GM21717 (cell line): ENCODE data around the gene PPP1R3E.
"Not testable (repeated sequence)": the region's sequence is repeated elsewhere in the genome, so short reads cannot be mapped to it uniquely, and the experiment has no call there.

Experiments used
- ATAC-seq: cut with Tn5 transposase; IDR thresholded peaks from one replicate; pipeline ENCODE4 v1.9.1; 2021; ENCODE audit warnings: mild to moderate bottlenecking, moderate library complexity; ENCODE audit not compliant: unreplicated experiment

PPP1R3E gene, protein sequence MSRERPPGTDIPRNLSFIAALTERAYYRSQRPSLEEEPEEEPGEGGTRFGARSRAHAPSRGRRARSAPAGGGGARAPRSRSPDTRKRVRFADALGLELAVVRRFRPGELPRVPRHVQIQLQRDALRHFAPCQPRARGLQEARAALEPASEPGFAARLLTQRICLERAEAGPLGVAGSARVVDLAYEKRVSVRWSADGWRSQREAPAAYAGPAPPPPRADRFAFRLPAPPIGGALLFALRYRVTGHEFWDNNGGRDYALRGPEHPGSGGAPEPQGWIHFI

GRCh38 chr14:23302290-23303225 is at the start of gene PPP1R3E:
TSS of gene PPP1R3E (minus strand) at chr14:23302859. CDS start at chr14:23302576, 283 bp downstream.
- ATAC-seq: peak; percentile 27

GRCh38 chr14:23351681-23352505 is 49.2 kb upstream of the PPP1R3E start:
- no peak for ATAC-seq

DNA sequence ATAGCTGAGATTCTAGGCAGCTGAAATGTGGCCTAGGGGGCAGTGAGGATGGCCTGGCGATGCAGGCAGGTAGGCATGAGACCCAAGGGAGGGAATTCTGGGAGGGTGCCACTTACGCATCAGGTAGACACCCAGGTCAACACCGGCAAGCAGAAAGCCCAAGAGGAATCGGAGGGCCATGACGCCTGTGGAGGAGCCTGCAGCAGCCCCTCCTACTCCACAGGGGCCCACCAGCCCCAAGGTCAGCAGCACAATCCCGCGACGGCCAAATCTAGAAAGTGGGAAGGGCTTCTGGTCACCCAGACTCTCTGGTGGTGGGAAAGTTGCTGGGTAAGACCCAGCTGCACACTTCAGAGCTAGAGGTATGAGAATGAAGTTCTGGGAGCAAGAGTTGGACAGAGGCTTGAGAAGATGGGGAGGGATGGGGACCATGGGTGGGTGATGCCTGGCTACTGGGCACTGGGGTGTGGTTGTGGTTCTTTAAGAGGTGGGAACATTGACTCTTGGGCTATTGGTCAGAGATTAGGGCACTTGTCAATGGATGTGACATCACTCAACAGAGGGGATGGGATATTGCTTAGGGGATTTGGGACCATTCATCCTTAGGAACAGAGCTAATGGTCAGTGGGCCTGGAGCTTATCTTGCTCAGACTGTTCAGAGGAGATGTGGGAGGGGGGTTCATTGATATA is 46.6 kb upstream of the PPP1R3E start:
- no peak for ATAC-seq

DNA sequence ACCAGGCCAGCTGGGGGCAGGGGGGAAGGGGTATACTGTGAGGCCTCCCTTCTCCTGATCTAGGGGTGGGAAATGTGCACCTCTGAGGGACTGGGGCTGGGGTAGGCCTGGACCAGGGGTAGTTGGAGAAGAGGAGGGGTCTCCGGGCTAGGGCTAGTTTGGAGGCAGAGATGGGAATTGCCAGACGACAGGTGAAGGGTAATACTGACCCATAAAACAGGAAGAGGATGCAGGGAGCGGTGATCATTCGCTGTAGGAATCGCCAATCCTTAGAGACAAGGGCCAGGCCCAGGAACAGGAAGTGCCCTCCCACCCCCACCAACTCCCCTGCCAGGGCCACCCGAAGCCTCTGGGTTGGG is 45.6 kb upstream of the PPP1R3E start:
- no peak for ATAC-seq

DNA sequence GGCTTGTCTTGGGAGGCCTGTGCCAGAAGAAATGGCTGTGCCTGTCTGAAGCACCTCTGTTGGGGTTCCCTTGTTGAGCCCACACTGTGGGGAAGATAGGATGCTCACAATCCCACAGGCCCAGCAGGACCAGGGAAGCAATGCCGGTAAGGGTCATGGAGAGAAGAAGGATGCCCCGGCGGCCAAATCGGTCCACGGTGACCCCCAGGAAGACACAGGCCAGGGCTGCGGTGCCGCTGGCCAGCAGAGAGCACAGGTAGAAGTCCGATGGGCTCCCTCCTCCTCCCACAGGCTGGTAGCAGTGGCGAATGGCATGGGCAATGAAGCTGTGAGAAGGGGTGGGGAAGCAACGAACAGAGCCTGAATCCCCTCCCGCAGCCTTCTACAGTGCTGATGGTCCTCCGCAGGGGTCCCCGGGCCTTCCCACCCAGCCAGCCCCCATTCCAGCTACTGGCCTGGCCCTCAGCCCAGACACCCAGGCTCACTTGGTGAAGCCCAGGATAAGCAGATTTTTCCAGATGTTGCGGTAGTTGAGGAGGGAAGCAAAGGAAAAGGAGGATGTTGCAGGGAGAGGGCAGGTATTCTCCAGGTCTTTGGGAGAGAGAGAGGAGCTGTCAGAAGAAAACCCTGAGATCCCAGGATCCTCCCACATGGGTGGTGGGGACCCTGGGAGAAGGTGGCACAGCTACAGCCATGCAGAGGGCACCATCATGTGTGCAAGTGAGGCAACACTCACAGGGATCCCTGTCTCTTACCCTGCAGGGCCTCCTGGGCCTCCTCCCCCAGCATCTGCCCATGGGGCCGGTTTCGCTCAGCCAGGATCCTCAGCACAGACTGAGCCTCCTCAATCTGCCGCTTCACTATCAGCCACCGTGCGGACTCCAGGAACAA is 45.0 kb upstream of the PPP1R3E start:
- no peak for ATAC-seq

- ATAC-seq: no peak
Measured at GRCh38 chr14:23346693-23347405, 44.2 kb upstream of the PPP1R3E start.

DNA sequence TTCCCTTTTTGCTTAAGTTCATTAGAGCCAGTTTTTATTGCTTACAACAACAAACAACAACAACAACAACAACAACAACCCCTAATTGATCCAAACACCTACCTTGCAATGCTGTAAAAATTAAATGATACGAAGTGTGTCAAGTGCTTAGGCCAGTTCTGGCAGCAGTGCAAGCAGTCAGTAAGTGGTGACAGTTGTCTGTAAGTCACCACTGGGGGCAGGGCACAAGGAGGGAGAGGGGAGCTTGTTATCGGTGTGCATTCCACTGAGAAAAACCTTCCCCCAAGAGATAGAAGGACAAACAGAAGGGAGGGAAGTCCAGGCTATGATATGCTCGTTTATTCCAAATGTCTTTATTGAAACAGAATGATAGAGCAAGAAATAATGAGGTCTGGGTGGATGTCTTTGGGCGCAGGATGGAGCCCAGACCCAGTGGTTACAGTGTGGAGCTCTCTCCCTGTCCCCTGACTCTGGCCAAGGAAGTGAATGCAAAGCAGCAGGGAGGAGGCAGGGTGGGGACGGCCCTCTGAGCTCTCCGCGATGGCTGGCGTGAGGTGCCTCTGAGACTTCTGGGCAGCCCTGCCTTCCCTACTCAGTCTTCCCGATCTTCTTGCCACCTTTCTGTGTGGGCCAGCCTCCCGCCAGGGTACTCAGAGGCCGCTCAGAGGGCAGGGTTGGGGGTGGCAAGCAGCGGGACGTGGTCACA is 43.5 kb upstream of the PPP1R3E start:
- no peak for ATAC-seq

DNA sequence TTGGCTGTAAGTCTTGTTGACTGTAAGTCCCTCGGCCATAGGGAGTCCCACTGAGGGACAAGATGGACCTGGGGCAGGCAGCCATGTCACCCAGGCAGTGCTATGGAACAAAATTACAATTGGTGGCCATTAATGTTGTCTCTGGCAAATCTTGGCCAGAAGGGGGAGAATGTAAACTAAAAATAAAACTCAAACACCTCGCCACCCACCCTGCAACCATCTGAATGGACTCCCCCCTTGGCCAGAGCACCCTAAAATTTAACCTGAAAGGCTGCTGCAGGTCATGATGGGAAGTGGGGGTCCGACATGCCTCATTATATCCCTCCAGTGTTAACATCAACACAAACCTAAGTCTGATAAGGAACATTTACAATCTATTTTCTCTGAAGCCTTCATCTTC is 41.8 kb upstream of the PPP1R3E start:
- no peak for ATAC-seq

GRCh38 chr14:23339506-23340268 is 37.0 kb upstream of the PPP1R3E start:
- no peak for ATAC-seq

- no peak for ATAC-seq
Measured at GRCh38 chr14:23335623-23336022, 33.0 kb upstream of the PPP1R3E start.

DNA sequence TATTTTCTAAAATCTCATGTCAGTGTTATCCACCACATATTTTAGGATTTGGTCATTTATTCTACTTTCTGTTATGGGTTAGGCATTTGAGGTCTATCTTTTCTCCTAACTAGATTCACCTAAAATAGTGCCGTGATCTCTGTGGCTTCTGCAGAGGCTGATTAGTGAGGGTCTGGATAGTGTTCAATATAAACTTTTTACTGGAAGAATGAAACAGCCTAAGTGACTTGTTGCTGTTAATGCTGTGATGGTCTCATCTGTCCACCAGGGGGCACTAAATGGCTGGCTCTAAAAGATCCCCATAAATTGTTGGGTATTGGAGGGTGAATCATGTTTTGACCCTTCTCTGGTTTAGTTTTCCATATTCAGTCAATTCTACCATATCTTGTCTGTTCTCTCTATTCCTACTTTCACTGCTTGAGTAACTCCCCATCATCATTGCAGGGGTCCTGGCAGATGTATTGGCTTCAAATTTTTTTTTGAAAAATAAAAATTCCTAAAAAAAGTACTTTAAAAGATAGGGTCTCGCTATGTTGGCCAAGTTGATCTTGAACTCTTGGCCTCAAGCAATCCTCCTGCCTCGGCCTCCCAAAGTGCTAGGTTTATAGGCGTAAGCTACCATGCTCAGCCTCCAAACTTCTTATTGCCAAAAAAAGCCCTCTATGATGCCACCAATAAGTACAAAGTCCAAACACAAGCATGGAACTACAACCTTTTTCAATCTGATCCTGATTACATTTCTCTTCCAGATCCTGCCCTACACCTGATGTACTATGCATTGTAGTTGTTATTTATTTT is 25.5 kb upstream of the PPP1R3E start:
- ATAC-seq: no peak

DNA sequence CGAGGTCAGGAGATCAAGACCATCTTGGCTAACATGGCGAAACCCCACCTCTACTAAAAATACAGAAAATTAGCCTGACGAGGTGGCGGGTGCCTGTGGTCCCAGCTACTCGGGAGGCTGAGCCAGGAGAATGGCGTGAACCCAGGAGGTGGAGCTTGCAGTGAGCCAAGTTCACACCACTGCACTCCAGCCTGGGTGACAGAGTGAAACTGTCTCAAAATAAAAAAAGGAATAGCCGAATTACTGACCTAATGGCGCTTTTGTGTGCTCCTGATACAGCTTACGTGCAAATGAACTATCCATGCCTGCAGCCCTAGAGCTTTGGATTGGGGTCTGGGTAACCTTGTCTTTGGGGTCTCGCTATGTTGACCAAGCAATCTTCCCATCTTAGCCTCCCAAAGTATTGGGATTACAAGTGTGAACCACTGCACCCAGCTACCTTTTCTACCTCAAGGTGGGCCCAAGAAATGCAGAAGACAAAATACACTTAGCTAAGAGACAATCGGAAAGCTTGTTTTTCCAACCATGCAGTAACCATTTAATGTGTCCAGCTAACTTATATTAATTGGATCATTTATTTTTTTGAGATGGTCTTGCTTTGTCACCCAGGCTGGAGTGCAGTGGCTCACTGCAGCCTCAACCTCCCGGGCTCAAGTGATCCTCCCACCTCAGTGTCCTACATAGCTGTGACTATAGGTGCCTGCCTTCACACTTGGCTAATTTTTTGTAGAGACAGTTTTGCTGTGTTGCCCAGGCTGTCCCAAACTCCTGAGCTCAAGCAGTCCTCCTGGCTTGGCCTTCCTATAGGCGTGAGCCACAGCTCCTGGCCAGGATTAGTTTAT is 24.1 kb upstream of the PPP1R3E start:
- ATAC-seq: no peak

GRCh38 chr14:23325746-23326145 is 23.1 kb upstream of the PPP1R3E start:
- ATAC-seq: not testable (repeated sequence)

- ATAC-seq: no peak
Measured at GRCh38 chr14:23324993-23325392, 22.3 kb upstream of the PPP1R3E start.

- ATAC-seq: no peak
Measured at GRCh38 chr14:23324455-23324846, 21.8 kb upstream of the PPP1R3E start.

- no peak for ATAC-seq
Measured at GRCh38 chr14:23323838-23324454, 21.3 kb upstream of the PPP1R3E start.
